Stomach smooth muscle (tissue), 2 donors: ENCODE data around the gene RFC2.

Experiments
- H3K27ac ChIP-seq: one replicate; pipeline ENCODE4 v1.7.0; 2013; ENCODE audit warnings: mild to moderate bottlenecking, low read length, inconsistent platforms
- H3K27me3 ChIP-seq, 2 donors: one replicate each; pipeline ENCODE4 v1.7.0; 2013; ENCODE audit warnings: low read length in 2 of 2; ENCODE audit not compliant: insufficient read depth in 2 of 2, control insufficient read depth in 1 of 2
- H3K36me3 ChIP-seq, 2 donors: one replicate each; pipeline ENCODE4 v1.7.0; 2013; ENCODE audit warnings: low read length in 2 of 2; ENCODE audit not compliant: control insufficient read depth in 2 of 2, insufficient read depth in 2 of 2
- H3K4me1 ChIP-seq: one replicate; pipeline ENCODE4 v1.7.0; 2013; ENCODE audit warnings: low read length; ENCODE audit not compliant: control insufficient read depth, insufficient read depth
- H3K4me3 ChIP-seq, 2 donors: one replicate each; pipeline ENCODE4 v1.7.0; 2013; ENCODE audit warnings: low read length in 2 of 2
- H3K9ac ChIP-seq, 2 donors: one replicate each; pipeline ENCODE4 v1.7.0; 2013; ENCODE audit warnings: low read length in 2 of 2, mild to moderate bottlenecking in 1 of 2
- H3K9me3 ChIP-seq, 2 donors: one replicate each; pipeline ENCODE4 v1.7.0; 2013; ENCODE audit warnings: low read length in 2 of 2; ENCODE audit not compliant: control insufficient read depth in 2 of 2
- donor health status: healthy.
- donor health status: Pancreatic carcinoma.

RFC2 gene

DNA sequence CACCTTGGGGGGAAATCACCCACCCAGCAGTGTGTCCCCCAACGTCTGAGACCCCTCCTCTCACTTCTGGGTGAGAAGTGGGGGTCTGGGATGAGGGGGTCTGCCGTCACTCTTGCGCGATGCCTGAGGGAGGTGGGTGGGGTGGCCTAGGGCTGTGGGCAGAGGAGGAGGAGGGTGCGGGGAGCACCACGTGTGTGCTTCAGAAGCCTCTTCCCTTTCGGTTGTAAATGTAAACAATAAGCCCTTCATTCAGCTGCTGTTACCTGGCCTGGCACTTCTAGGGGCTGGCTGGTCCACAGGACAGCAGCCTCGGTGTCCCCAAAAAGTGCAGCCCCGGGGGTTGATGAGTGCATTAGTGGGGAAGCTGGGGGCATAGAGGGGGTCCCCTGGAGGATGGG is 36.4 kb upstream of the RFC2 start:
- H3K27ac ChIP-seq = peak overlapping the region; percentile 11
- no peaks in the 10 kb centered on the region for H3K27me3 ChIP-seq
- H3K9me3 ChIP-seq = no peaks in the 10 kb centered on the region

GRCh38 chr7:74289659-74290552 is 35.7 kb upstream of the RFC2 start:
- H3K4me3 ChIP-seq = peak overlapping the region; percentile 81 to 87
- no peaks in the 10 kb centered on the region for H3K27me3 ChIP-seq
- peak overlapping the region; percentile 11 for H3K27ac ChIP-seq
- peak overlapping the region; percentile 62 to 72 for H3K9ac ChIP-seq
- no peaks in the 10 kb centered on the region for H3K36me3 ChIP-seq
- H3K9me3 ChIP-seq = no peaks in the 10 kb centered on the region
- H3K4me1 ChIP-seq = peaks cover 41% of the 10 kb centered on the region

More for the DNA sequence above, 36.4 kb upstream of the RFC2 start:
- peak overlapping the region; percentile 62 to 72 for H3K9ac ChIP-seq
- peaks cover 43% of the 10 kb centered on the region for H3K4me1 ChIP-seq
- peak overlapping the region; percentile 81 to 87 for H3K4me3 ChIP-seq
- no peaks in the 10 kb centered on the region for H3K36me3 ChIP-seq

DNA sequence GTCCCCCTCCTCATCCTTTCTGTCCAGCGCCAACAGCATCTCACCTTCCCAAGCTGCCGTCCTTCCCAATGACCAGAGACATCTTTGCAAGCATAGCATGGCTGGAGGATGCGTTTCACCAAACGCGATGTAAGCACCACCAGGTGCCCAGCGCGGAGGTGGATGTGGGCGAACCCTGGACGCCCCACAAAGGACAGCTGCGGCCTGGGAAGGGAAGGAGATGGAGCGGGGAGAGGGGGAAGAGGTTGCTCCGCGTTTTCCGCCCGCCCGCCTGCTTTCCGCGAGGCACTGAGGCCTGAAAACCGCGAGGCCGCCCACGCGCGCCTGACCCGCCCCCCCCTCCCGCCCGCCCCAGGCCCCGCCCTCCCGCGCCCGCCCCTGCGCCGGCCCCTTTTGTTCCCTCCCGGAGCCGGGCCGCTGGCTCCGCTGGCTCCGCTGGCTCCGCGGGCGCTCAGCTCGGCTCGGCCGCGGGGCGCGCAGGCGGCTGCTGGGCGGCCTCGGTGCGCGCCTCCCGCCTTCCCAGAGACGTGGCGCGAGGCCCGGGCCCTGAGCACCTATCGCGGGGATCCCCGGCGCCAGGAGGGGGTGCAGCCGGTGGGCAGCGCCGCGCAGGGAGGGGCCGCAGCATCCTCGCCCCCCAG is 34.9 kb upstream of the RFC2 start, which contains the start of gene CLIP2:
Gene CLIP2, plus strand, starts transcription at position 390 of the 641 bp plus-strand sequence. CDS start 28,140 bp downstream, outside the sequence.
- no peak within 1 kb of the TSS for H3K27ac ChIP-seq
- no peaks in the 10 kb centered on the region for H3K9me3 ChIP-seq
- H3K4me1 ChIP-seq = peaks cover 33% of the 10 kb centered on the region

DNA sequence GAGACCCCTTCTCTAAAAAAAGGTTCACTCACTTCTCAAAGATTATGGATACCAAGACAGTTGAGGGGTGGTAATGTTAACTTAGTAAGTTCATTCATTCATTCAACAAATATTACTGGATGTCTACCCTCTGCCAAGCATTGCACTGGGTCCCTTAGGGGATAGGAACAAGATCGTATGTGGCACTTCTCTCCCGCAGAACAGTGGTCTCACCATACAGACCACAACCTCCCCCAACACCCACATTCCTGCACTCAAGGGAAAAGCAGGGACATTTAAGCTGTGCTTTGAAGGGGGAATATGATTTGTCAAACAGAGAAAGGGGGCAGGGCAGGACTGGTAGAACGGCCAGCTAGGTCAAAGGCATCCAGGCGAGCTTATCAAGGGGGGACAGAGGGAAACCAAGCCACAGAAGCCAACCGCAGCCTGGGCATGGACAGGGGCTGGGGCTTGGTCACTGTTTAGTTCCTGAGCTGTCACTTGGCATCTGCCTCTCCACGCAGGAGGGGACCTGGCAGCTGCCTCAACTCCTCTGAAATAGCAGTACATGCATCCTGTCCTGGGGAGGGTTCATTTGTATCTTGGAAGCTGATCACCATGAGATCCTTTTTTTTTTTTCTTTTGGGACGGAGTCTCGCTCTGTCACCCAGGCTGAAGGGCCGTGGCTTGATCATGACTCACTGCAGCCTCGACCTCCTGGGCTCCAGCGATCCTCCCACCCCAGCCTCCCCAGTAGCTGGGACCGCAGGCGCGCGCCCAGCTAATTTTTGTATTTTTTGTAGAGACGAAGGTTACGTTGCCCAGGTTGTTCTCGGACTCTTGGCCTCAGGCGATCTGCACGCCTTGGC is 34.1 kb upstream of the RFC2 start:
- Histone ChIP-seq H3K27ac (no peak overlapping the region), H3K9ac (peak overlapping the region; percentile 77 to 84), H3K4me3 (peak overlapping the region; percentile 77 to 88)

More for the DNA sequence above, 34.9 kb upstream of the RFC2 start, which contains the start of gene CLIP2:
- Histone ChIP-seq H3K27me3 (no peaks in the 10 kb centered on the region), H3K4me3 (peak within 1 kb of the TSS; percentile 87 to 88), H3K36me3 (no peaks in the 10 kb centered on the region), H3K9ac (peak within 1 kb of the TSS; percentile 77 to 84)

GRCh38 chr7:74287303-74288033 is 33.3 kb upstream of the RFC2 start:
- no peak overlapping the region for H3K27ac ChIP-seq
- no peaks in the 10 kb centered on the region for H3K9me3 ChIP-seq
- H3K4me1 ChIP-seq = peaks cover 26% of the 10 kb centered on the region
- no peak overlapping the region for H3K4me3 ChIP-seq
- no peak overlapping the region for H3K9ac ChIP-seq
- no peaks in the 10 kb centered on the region for H3K36me3 ChIP-seq
- H3K27me3 ChIP-seq = no peaks in the 10 kb centered on the region

More for the DNA sequence above, 34.1 kb upstream of the RFC2 start:
- no peaks in the 10 kb centered on the region for H3K36me3 ChIP-seq
- no peaks in the 10 kb centered on the region for H3K27me3 ChIP-seq
- H3K4me1 ChIP-seq = peaks cover 27% of the 10 kb centered on the region
- no peaks in the 10 kb centered on the region for H3K9me3 ChIP-seq

GRCh38 chr7:74286131-74286530 is 31.9 kb upstream of the RFC2 start:
- Histone ChIP-seq H3K36me3 (no peaks in the 10 kb centered on the region), H3K4me3 (no peak overlapping the region), H3K27me3 (no peaks in the 10 kb centered on the region), H3K9me3 (no peaks in the 10 kb centered on the region), H3K4me1 (peaks cover 24% of the 10 kb centered on the region), H3K9ac (no peak overlapping the region), H3K27ac (no peak overlapping the region)

DNA sequence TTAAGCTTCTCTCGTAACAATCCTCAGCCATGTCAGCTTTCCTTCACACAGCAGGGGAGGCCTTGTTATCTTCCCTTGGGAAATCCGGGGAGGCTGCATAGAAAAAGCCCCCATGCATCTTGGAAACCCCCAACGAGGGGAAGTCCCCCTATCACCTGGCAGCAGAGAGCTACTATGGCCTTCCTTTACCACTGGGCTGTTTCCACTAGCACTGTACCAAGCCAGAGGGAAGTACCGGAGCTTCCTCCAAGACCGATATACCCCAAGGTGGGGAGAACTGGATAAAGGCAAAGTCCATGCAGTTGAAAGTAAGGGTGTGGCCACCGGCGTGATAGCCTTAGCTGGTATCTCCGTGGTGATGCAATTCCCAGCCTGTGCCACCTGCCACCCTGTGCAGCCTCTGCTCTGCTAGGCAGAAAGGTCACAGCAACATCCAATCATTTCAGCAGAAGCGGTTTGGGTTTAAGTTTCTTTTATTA is 30.6 kb upstream of the RFC2 start:
- no peaks in the 10 kb centered on the region for H3K9me3 ChIP-seq
- H3K4me1 ChIP-seq = peaks cover 15% of the 10 kb centered on the region
- H3K27me3 ChIP-seq = no peaks in the 10 kb centered on the region
- H3K4me3 ChIP-seq = no peak overlapping the region
- no peak overlapping the region for H3K27ac ChIP-seq
- H3K36me3 ChIP-seq = no peaks in the 10 kb centered on the region
- H3K9ac ChIP-seq = no peak overlapping the region

- H3K4me3 ChIP-seq = no peak overlapping the region
- no peak overlapping the region for H3K27ac ChIP-seq
- no peaks in the 10 kb centered on the region for H3K27me3 ChIP-seq
- no peak overlapping the region for H3K9ac ChIP-seq
- H3K4me1 ChIP-seq = peaks cover 20% of the 10 kb centered on the region
- H3K9me3 ChIP-seq = no peaks in the 10 kb centered on the region
- H3K36me3 ChIP-seq = no peaks in the 10 kb centered on the region
Measured at GRCh38 chr7:74283858-74284447, 29.8 kb upstream of the RFC2 start.

DNA sequence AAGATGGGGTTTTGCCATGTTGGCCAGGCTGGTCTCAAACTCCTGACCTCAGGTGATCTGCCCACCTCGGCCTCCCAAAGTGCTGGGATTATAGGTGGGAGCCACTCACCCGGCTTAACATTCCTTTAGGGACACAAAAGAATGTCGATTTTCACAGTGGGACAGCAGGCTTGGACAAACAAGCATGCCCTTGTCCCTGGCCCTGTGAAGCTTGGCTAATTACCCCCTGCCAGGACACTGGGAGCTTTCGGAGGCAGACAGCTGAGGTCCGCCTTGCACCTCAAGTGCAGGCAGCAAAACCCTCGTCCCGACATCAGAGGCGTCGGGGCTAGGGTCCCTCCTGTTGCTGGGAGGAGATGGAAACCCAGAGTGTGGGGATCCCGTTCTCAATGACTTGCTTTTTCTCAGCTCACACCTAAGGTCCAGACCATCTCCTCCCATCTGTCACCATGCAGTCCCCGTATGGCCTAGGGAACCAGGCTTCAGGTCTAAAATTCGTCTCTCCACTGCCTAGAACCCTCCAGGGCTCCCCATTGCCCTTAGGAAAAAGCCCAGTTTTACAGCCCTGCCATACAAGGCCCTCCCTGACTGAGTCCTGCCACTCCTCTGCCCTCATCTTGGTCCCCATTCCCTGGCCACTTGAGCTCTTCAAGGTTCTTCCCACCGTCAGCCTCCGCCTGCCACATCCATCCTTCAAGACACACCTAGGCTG is 28.7 kb upstream of the RFC2 start:
- Histone ChIP-seq H3K27me3 (no peaks in the 10 kb centered on the region), H3K27ac (no peak overlapping the region), H3K4me3 (no peak overlapping the region), H3K36me3 (no peaks in the 10 kb centered on the region), H3K9me3 (no peaks in the 10 kb centered on the region), H3K9ac (no peak overlapping the region), H3K4me1 (peaks cover 10% of the 10 kb centered on the region)
